ENCODE measurements around the gene ERC1.
"Not testable (repeated sequence)": the region's sequence is repeated elsewhere in the genome, so short reads cannot be mapped to it uniquely, and the experiment has no call there.

The ERC1 gene

DNA sequence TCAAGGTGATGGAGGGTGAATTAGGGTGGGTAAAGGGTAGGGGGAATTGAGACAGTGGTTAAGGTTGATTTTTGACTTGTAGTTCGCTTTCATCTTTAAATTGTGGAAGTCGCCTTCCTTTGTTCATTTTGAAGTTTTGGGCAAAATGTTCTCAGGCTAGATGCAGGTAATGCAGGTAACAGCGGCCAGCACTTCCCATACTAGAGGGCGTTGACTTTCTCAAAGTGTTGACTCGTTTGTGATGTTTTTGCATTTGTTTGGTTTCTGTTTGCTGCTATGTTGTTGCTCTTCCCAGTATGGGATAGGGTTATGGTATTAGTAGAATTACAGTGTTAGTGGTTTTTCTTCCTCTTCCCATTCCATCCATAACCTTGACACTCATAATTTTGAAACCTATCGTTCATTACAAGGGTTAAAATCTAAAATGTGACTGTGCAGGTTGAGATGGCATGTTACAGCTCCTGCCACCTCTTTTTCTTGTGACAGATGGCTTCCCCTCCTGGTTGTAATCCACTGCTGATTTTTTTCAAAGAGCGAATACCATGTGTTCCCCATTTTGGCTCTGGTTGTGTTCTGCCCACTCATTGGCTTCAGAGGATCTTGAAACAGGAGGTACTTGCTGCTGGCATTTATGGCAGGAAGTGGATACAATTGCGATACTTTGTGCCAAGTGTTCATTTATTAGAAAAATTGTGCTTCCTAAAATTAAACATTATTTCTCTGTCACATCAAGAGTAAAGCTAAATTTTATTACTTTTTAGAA, 57.1 kb downstream of the ERC1 start:
- DNase-seq (ENCODE audit: low spot score), result no peak
- no peak overlapping the region for H3K27ac ChIP-seq
- ChIA-PET POLR2A (ENCODE audit: low non-redundant PET) (interaction anchor here (0.9 kb wide), 1 partner anchor 18 kb away, joined by 3 read pairs; no protein-coding TSS in a partner anchor), CTCF (interaction anchor here (0.7 kb wide), 1 partner anchor 26 kb away, joined by 3 read pairs; no protein-coding TSS in a partner anchor)
- TF ChIP-seq, protein P1, sequence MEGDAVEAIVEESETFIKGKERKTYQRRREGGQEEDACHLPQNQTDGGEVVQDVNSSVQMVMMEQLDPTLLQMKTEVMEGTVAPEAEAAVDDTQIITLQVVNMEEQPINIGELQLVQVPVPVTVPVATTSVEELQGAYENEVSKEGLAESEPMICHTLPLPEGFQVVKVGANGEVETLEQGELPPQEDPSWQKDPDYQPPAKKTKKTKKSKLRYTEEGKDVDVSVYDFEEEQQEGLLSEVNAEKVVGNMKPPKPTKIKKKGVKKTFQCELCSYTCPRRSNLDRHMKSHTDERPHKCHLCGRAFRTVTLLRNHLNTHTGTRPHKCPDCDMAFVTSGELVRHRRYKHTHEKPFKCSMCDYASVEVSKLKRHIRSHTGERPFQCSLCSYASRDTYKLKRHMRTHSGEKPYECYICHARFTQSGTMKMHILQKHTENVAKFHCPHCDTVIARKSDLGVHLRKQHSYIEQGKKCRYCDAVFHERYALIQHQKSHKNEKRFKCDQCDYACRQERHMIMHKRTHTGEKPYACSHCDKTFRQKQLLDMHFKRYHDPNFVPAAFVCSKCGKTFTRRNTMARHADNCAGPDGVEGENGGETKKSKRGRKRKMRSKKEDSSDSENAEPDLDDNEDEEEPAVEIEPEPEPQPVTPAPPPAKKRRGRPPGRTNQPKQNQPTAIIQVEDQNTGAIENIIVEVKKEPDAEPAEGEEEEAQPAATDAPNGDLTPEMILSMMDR (conservative IDR thresholded peaks at IDR 0.05; ENCODE audit: low read depth), result no peak

DNA sequence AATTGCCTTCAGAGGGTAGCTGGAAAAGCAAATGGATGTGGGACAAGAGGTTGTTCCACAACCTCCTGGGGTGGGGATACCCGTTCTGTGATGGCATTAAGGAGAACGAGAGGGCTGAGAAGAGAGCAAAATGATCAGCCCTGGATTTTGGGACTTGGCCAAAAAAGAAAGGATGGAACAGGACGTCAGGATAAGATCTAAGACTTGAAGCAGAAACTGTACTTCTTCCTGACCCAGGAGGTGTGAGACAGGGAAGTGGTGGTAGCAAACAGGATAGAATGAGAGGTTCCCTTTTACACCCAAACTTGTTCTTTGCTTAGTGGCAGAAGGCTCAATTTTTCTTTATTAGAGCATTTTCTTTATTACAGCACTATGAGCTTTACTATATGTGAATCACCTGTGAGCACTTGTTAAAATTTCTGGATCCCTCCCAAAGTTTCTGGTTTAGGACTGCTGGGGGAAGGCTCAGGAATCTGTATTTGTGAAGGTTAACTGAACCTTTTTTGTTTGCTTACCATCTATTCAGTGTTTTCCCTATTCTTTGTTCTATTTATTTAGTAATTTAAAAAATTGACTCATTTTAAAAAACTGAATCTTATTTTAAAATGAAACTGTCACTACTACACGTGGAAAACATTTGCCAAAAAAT, 59.2 kb downstream of the ERC1 start:
- H3K27ac ChIP-seq, result no peak overlapping the region
- ChIA-PET CTCF (interaction anchor here (0.6 kb wide), 1 partner anchor 17 kb away, joined by 3 read pairs; no protein-coding TSS in a partner anchor), POLR2A (ENCODE audit: low non-redundant PET) (no interaction called here)
- no peak for DNase-seq (ENCODE audit: low spot score)
- TF ChIP-seq, protein P1 (conservative IDR thresholded peaks at IDR 0.05; ENCODE audit: low read depth), result no peak

DNA sequence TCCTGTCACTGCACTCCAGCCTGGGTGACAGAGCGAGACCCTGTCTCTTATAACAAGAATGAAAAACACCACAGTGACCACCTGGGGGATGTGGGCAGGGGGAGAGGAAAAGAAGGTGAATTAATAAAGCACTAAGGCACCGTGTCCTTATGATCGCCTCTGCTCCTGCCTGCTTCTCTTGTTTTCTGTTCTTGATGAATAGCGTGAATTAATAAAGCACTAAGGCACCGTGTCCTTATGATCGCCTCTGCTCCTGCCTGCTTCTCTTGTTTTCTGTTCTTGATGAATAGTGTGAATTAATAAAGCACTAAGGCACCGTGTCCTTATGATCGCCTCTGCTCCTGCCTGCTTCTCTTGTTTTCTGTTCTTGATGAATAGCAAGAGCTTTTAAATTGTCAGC, 60.6 kb downstream of the ERC1 start:
- H3K27ac ChIP-seq; CTCF ChIA-PET; DNase-seq (ENCODE audit: low spot score); POLR2A ChIA-PET (ENCODE audit: low non-redundant PET): not testable (repeated sequence)

DNA sequence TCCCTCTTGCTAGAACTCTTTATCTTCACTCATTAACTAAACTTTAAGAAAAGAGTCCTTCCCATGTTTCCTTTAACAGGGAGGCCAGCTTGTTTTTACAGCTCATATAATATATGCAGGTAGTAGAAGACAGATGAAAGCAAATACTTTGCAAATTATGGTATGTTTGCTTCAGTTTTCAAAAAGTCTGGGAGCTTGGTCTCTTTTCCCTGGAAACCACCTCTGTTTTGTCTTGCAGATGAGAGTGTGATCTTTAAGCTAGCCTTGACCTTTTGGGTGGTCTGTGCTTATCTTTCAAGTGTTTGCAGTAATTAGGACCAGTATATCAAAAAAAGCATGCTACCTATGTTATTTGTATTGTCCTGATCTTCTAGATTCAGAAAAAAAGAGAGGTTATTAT, 62.7 kb downstream of the ERC1 start:
- H3K27ac ChIP-seq, result no peak overlapping the region
- DNase-seq (ENCODE audit: low spot score), result no peak
- POLR2A ChIA-PET (ENCODE audit: low non-redundant PET), result no interaction called here
- CTCF ChIA-PET, result interaction anchor here (0.6 kb wide), 1 partner anchor 112 kb away, joined by 5 read pairs; no protein-coding TSS in a partner anchor
- TF ChIP-seq, protein P1 (conservative IDR thresholded peaks at IDR 0.05; ENCODE audit: low read depth), result no peak

DNA sequence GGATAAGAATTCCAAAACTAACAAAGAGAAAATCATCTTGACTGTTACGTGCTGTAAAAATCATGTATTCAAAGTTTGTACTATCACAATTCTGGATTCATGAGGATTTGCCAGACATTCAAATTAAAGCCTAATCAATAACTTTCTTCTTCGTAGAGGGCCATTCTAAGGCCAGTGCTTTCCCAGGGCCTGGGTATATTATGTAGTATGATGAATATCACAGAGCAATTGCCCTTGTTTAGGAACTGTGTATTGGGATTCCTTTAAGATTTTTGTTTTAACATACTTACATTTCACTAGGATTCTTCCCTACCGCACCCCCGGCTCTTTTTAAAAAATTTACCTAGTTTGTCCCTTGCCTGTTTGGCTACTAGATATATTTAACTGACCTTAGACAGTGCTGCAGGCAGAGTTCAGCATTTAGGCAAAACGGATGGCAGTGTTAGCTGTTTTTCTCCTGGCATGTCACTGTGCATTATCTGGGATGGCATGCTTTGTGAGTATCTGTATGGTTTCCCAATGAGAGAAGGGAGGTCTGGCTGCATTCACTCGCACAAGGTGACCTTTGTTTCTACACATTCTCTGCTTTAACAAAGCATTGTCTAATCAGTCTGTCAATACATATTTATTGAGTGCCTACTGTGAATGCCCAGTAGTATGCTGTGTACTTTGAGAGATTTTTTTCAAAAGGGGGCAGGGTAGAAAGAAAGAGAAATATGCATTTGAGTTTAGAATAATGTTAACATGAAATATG, 63.3 kb downstream of the ERC1 start:
- TF ChIP-seq, protein P1 (conservative IDR thresholded peaks at IDR 0.05; ENCODE audit: low read depth), result no peak
- ChIA-PET POLR2A (ENCODE audit: low non-redundant PET) (no interaction called here), CTCF (no interaction called here)
- DNase-seq (ENCODE audit: low spot score), result no peak
- H3K27ac ChIP-seq, result no peak overlapping the region

DNA sequence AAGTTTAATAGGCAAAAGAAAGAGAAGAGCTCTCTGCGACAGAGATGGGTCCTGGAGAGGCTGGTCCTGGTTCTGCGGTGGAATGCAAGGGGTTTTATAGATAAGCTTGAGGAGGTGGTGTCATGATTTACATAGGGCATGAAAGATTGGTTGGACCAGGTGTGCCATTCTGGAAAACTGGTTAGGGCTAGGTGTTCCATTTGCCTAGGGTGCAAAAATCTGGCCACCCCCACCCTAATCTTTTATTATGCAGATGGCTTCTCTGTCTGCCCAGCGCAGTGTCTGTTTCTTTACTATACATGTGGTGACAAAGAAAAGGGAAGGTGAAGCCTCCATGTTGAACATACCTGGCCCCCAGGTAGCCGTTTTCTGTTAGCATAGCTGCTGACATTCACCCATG, 65.4 kb downstream of the ERC1 start:
- no peak overlapping the region for H3K27ac ChIP-seq
- ChIA-PET CTCF (interaction anchor here (0.6 to 0.8 kb wide), 2 partner anchors 65 to 461 kb away, joined by 3 read pairs; no protein-coding TSS in a partner anchor), POLR2A (ENCODE audit: low non-redundant PET) (no interaction called here)
- TF ChIP-seq, protein P1 (conservative IDR thresholded peaks at IDR 0.05; ENCODE audit: low read depth), result no peak
- no peak for DNase-seq (ENCODE audit: low spot score)

Measured in RWPE1 (cell line).